PFSK-1 (cell line): ENCODE results near the gene UBE4B.

Experiments used
- POLR2AphosphoS5 ChIP-seq: IDR thresholded peaks from 2 replicates; pipeline ENCODE4 v1.6.1; 2012; ENCODE audit warnings: low read depth, mild to moderate bottlenecking, control low read depth, low read length, moderate library complexity
- SIN3A ChIP-seq: IDR thresholded peaks from 2 replicates; pipeline ENCODE4 v1.6.1; 2012; ENCODE audit warnings: mild to moderate bottlenecking, low read length, moderate library complexity, borderline replicate concordance; ENCODE audit not compliant: insufficient read depth
- TAF1 ChIP-seq: IDR thresholded peaks from 2 replicates; pipeline ENCODE4 v1.6.1; 2012; ENCODE audit warnings: low read length, control low read depth, borderline replicate concordance; ENCODE audit not compliant: insufficient read depth

GRCh38 chr1:10225573-10225972 is 192.8 kb downstream of the UBE4B start:
- TF ChIP-seq POLR2AphosphoS5 (no peak), TAF1 (no peak), SIN3A (no peak)
